ENCODE measurements around the gene PDS5B.
"Not testable (repeated sequence)": the region's sequence is repeated elsewhere in the genome, so short reads cannot be mapped to it uniquely, and the experiment has no call there.

Gene PDS5B, protein sequence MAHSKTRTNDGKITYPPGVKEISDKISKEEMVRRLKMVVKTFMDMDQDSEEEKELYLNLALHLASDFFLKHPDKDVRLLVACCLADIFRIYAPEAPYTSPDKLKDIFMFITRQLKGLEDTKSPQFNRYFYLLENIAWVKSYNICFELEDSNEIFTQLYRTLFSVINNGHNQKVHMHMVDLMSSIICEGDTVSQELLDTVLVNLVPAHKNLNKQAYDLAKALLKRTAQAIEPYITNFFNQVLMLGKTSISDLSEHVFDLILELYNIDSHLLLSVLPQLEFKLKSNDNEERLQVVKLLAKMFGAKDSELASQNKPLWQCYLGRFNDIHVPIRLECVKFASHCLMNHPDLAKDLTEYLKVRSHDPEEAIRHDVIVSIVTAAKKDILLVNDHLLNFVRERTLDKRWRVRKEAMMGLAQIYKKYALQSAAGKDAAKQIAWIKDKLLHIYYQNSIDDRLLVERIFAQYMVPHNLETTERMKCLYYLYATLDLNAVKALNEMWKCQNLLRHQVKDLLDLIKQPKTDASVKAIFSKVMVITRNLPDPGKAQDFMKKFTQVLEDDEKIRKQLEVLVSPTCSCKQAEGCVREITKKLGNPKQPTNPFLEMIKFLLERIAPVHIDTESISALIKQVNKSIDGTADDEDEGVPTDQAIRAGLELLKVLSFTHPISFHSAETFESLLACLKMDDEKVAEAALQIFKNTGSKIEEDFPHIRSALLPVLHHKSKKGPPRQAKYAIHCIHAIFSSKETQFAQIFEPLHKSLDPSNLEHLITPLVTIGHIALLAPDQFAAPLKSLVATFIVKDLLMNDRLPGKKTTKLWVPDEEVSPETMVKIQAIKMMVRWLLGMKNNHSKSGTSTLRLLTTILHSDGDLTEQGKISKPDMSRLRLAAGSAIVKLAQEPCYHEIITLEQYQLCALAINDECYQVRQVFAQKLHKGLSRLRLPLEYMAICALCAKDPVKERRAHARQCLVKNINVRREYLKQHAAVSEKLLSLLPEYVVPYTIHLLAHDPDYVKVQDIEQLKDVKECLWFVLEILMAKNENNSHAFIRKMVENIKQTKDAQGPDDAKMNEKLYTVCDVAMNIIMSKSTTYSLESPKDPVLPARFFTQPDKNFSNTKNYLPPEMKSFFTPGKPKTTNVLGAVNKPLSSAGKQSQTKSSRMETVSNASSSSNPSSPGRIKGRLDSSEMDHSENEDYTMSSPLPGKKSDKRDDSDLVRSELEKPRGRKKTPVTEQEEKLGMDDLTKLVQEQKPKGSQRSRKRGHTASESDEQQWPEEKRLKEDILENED (N-terminal part only)

DNA sequence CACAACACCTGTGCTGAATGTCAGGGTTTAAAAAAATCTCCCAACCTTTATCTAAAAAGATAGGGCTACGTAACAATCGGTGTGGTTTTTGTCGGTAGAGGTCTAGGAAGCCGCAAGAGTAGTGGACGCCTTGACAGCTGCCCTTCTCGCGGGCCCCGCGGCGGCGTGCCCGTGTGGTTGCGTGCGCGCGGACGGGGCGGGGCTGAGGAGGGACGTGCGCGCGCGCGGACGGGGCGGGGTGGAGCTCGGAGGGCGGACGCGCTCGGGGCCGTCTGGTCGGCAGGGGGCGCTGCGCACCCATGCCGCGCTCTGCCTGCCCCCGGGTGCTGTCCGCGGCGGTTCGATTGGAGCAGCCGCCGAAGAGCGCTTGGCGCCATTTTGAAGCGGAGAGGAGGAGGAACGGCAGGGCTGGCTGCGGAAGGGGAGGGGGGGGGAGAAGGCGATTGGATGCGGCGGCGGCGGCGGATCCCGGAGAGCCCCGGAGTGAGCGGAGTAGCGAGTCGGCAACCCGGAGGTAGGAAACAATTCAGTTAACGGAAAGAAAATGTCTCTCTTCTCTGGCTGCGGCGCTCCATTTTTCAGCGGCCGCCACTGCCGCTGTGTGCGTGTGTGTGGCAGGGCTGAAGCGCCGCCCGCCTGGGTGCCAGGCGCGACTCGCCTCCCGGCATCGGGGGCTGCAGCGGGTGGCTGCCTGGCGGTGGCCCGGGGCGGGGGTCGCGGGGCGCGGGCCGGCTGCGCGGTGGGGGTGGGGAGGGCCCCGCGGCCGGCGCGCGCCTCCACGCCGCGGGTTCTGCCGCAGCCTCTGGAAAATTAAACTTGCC, at the start of gene PDS5B:
PDS5B (plus strand) TSS at position 373 of the 821 bp plus-strand sequence. CDS start 62,321 bp downstream, outside the sequence.
- H3K4me3 ChIP-seq (ENCODE audit: low read depth, low read length): peak within 1 kb of the TSS; percentile 94

DNA sequence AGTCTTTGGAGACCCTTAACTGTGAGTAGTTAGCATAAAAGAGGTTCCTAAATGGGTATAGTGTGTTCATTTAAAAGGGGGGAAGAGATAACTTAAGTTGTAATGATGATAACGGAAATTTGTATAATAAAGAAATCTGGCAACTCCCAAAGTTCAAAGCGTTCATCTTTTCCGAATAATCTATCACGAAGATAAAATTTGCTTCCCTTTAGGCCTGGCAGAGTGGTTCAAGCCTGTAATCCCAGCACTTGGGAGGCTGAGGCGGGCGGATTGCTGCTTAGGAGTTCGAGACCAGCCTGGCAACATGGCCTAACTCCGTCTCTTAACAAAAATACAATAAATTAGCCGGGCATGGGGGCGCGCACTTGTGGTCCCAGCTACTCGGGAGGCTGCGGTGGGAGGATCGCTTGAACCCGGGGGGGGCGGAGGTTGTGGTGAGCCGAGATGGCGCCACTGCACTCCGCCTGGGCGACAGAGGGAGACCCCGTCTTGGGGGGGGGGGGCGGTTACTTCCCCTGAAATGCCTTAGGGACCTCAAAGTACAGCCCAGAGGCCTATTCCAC, 48.6 kb upstream of the PDS5B start:
- peak overlapping the region; percentile 87 for H3K4me3 ChIP-seq (ENCODE audit: low read depth, low read length)

DNA sequence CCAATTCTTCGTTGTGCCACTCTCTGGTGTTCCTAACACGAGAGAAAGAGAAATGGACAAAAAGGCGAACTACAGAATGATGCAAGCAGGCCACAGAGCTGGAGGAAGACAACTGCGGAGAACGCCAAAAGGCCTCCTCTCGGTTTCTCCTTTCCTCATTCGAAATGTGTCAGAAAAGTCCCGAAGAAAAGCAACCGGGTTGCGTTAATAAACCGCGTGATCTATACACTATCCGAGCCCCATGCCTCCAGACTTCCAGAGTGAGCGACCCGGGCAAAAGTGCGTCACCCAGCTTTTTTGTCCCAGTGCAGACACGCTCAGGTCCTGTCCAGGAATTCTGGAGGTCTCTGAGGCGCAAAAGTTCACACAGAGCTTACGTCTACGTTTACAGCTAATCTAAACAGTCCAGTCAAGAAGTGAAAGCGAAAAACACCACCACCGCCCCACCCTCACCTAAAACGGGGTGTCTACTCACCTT, 48.1 kb upstream of the PDS5B start:
- peak overlapping the region; percentile 87 for H3K4me3 ChIP-seq (ENCODE audit: low read depth, low read length)

DNA sequence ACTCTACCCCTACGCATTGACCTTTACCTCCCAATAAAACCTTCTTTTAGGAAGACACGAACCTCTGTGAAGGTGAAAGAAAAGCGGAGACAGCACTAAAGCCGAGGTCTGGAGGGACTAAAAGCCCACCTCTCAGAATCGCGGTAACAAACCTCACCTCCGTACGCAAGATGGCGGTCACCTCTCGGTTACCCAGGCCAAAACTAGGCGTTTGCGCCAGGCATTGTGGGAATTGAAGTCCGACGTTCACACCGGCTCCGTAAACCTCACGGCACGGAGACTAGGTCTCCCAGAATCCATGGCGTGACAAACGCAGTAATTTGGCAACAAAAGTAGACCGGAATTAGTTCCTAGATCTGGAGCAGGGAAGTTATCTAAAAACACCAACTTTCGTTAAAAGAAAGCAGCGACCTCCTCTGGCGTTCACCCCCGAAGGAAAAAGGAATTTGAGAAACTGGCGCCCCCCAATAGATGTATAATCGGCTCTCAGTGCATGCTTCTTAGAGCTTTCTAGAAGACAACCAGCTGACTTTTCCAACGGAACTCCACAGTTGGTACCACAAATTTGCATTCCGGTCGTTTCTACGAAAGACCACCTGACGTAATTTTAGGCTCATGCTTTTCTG, 47.5 kb upstream of the PDS5B start, which contains the start of gene N4BP2L2:
N4BP2L2 (minus strand) TSS at position 175 of the 626 bp plus-strand sequence. CDS start 1,768 bp downstream, outside the sequence.
- peak within 1 kb of the TSS; percentile 87 for H3K4me3 ChIP-seq (ENCODE audit: low read depth, low read length)

DNA sequence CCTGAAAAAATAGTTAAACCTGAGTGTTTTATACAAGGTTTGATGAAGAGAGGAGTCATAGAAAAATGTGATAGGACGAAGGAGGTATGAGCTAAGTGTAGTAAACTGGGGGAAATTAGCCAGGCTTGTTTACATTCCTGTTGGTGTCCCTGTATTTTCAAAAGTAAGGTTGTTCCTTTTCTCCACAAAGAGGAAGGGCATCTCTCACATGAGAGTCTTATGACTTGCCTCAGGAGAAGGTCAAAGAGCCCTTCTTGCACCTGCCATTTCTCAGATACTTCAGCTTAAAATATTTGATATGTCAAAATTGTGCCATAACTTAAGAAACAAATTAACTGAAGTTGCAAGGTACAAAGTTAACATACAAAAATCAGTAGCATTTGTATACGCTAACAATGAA, 44.0 kb upstream of the PDS5B start:
- no peak overlapping the region for H3K4me3 ChIP-seq (ENCODE audit: low read depth, low read length)

DNA sequence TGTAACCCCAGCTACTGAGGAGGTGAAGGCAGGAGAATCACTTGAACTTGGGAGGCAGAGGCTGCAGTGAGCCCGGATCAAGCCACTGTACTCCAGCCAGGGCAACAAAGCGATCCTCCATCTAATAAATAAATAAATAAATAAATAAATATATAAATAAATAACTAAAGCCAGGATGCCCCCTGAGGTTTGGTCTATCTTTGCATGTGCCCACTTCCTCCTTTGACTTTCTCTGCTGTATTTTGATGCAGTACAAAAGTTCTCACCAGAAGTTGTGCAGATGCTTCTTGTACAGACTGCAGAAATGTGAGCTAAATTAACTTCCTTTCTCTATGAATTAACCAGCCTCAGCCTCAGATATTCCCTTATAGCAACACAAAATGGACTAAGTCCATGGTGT, 41.2 kb upstream of the PDS5B start:
- H3K4me3 ChIP-seq (ENCODE audit: low read depth, low read length): no peak overlapping the region

DNA sequence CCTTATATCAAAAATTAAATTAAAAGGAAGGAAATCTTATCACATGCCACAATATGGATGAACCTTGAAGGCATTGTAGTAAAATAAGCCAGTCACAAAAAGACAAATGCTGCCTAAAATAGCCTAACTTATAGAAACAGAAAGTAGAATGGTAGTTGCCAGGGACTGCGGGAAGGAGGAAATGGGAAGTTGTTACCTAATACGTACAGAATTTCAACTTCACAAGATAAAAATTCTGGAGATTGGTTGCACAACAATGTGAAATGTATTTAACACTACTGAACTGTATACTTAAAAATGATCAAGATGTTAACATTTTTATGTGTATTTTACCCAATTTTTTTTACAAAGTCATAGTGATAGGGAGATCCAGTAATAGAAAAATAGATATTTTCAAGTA, 37.4 kb upstream of the PDS5B start:
- H3K4me3 ChIP-seq (ENCODE audit: low read depth, low read length): no peak overlapping the region

DNA sequence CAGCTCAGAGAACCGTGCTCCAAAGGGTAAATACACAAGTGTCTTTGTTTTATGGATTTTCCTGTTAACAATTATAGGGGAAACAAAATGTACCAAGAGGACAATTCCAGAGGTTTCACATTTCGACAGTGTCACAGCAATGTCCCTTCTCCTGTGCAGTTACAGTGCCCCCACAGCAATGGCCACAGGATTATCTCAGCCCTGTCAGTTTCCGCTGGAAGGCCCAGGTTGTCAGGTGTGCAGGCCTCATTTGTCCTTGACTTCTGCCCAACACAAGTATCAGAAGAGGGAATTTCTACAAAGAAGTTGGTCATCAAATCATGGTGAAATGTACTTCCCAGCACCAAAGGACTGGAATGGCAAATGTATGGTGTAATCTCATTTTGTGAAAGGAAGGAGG, 36.5 kb upstream of the PDS5B start:
- H3K4me3 ChIP-seq (ENCODE audit: low read depth, low read length): no peak overlapping the region

DNA sequence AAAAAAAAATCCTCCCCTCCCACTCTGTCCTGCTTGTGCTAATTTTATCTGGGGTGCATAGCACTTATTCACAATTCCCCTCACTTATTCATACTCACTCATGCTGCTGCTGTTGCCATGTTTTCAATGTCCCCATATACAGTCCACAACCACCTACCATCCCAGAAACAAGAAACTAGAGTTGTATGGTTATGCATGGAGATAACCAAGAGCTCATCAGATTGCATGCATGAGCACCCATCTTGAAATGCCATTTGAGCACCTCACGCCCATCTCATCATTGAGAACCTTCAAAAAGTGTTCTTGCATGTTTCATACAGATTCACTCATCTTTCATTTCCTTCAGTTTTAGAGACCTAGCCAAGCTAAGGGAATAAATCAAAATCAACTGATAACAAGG, 32.5 kb upstream of the PDS5B start:
- no peak overlapping the region for H3K4me3 ChIP-seq (ENCODE audit: low read depth, low read length)

DNA sequence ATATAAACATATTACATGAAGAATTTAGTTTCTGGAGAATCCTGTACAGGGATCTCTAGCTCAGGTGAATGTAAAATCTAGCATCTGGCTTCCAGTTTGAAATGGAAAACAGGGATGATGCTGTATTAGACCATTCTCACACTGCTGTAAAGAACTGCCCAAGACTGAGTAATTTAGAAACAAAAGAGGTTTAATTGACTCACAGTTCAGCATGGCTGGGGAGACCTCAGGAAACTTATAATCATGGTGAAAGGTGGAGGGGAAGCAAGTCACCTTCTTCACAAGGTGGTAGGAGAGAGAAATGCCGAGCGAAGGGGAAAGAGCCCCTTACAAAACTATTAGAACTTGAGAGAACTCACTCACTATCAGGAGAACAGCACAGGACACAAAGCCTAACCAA, 30.6 kb upstream of the PDS5B start:
- H3K4me3 ChIP-seq (ENCODE audit: low read depth, low read length): no peak overlapping the region

DNA sequence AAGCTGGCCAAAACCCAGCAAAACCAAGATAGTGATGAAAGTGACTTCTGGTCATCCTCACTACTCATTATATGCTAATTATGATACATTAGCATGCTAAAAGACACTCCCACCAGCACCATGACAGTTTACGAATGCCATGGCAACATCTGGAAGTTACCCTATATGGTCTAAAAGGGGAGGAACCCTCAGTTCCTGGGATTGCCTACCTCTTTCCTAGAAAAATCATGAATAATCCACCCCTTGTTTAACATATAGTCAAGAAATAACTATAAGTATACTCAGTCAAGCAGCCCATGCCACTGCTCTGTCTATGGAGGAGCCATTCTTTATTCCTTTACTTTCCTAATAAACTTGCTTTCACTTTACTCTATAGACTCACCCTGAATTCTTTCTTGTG, 25.4 kb upstream of the PDS5B start:
- H3K4me3 ChIP-seq (ENCODE audit: low read depth, low read length): not testable (repeated sequence)

DNA sequence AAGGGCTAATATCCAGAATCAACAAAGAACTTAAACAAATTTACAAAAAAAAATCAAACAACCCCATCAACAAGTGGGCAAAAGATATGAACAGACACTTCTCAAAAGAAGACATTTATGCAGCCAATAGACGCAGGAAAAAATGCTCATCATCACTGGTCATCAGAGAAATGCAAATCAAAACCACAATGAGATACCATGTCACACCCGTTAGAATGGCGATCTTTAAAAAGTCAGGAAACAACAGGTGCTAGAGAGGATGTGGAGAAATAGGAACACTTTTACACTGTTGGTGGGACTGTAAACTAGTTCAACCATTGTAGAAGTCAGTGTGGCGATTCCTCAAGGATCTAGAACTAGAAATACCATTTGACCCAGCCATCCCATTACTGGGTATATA, 10.6 kb upstream of the PDS5B start:
- not testable (repeated sequence) for H3K4me3 ChIP-seq (ENCODE audit: low read depth, low read length)

DNA sequence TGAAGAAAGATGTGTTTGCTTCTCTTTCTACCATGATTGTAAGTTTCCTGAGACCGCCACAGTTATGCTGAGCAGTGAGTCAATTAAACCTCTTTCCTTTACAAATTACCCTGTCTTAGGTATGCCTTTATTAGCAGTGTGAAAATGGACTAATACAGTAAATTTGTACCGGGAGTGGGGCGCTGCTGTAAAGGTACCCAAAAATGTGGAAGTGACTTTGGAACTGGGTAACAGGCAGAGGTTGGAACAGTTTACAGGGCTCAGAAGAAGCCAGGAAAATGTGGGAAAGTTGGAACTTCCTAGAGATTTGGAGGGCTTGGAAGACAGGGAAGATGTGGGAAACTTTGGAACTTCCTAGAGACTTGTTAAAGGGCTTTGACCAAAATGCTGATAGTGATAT, 9.2 kb upstream of the PDS5B start:
- H3K4me3 ChIP-seq (ENCODE audit: low read depth, low read length): no peak overlapping the region

DNA sequence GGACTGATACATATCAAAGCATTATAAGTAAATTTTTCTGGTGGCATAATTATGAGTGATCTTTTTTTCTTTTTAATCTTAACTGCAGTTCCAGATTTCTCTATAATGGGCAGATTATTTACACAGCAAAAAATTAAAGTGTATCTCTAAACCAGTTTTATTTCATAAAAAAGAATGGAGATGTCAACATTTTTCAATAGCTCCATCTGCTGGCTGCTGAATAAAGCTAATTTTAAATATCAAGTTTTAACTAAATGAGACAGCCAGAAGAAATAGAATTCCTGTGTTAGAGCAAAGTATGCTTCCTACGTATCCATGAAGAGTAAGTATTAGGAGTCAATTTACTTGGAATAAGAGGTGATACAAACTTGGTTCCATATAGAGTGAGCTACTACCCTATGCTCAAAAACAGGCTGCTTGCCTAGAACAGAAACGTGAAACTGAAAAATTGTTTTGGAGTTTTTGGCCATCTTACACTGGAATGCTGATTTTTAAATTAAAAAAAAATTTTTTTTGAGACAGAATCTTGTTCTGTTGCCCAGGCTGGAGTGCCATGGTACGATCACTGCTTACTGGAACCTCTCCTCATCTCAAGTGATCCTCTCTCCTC, 5.0 kb upstream of the PDS5B start:
- H3K4me3 ChIP-seq (ENCODE audit: low read depth, low read length): no peak overlapping the region

DNA sequence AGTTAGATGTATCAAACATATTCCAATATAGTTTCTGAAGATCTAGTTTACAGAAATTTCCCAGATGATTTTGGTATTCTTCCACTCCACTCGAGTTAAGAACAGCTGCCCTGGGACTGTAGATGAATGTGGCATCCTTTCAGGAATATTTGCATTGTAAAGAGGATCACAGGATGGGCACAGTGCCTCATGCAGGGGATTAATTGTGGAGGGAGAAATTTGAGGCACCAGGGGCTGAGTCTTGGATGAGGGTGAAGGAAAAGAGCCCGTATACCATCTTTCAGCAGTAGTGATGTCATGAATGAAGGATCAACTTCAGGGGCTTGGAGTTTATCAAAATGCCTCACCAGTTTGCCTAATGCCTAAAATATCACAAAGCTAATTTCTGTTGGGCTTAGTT, 4.0 kb upstream of the PDS5B start:
- H3K4me3 ChIP-seq (ENCODE audit: low read depth, low read length): no peak overlapping the region

DNA sequence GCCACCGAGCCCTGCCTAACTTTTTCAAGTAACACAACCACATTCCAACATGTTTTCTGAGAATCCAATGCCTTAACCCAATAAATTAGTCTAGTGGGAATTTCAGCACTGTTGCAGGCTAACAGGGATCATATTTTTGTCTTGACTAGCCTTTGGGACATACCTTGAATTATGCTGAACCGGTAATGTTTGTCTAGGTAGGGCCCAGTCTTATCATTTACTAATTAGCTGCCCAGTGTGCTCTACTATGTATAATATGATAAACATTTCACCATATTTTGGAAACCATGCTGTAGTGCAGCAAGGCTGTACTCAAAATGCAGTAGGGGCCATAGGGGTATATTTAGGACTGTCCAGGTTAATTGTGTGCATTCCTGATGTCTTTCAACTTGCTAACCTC, 3.3 kb upstream of the PDS5B start:
- H3K4me3 ChIP-seq (ENCODE audit: low read depth, low read length): no peak overlapping the region

DNA sequence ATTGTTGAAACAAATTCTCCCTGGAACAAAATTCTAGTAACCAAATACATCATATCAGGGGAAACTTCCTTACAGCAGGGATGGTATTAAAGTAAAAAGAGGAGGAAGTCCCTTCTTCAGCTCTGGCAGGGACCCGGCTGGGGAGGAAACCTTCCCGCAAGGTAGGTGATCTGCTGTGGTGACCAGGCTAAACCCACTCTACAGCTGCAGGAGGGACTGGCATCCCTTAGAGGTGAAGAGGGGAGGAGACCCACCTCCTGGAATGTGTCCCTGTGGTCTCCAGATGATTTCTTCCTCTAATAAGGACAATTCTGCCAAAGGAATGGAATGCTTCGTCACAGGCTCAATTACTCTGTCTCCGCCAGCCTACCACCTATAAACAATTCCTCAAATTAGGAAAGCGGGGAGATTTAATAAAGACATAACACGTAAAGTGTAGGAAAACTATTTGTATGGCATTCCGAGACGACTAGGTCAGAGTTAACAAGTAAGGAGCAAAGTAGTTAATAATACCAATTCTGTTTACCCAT, 637 bp upstream of the PDS5B start:
- H3K4me3 ChIP-seq (ENCODE audit: low read depth, low read length): peak overlapping the region; percentile 70

DNA sequence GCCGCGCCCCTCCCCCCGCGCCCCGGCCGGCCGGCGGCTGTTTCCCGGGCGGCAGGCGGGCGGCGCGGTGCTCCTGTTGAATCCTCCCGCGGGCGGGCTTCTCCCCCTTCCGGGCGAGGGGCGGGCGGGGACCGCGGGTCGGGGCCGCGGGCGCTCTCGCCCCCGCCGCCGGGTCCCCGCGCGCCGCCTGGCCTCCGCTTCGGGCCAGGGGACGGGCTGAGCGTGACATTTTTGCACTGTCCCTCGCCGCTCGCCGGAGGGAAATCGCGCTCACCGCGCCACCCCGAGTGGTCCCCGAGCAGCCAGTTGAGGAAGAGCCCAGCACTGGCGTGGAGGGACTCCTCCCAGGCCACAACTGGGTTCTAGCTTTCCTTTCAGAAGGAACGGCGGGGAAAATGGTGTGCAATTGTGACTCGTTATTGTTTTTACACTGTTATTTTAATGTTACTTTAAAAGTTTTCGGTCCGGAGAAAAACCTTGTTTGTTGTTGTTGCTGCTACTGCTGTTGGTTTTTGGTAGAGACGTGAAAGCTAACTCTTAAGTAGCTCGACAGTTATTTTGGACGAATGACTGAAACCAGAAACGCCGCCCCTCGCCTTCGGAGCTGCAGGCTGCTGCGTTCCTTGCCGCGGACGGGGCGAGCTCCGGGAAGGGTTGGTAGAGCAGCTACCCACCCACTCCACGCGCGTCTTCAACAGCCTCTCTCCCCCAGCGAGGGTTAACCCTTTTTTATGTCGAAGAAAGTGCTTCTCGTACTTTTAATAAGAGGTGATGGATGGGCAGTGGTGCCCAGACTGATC, 959 bp downstream of the PDS5B start:
- H3K4me3 ChIP-seq (ENCODE audit: low read depth, low read length): peak overlapping the region; percentile 94
